ENCODE data around the gene TMEM258. TPM values are rescaled to one million over a fixed set of nuclear protein-coding genes. Genes with fewer than 3 reads are reported as not detected.

Gene TMEM258
- polyA plus RNA-seq, 1 of the 3 experiments (the other 2 are of a cell fraction) = 454 TPM

DNA sequence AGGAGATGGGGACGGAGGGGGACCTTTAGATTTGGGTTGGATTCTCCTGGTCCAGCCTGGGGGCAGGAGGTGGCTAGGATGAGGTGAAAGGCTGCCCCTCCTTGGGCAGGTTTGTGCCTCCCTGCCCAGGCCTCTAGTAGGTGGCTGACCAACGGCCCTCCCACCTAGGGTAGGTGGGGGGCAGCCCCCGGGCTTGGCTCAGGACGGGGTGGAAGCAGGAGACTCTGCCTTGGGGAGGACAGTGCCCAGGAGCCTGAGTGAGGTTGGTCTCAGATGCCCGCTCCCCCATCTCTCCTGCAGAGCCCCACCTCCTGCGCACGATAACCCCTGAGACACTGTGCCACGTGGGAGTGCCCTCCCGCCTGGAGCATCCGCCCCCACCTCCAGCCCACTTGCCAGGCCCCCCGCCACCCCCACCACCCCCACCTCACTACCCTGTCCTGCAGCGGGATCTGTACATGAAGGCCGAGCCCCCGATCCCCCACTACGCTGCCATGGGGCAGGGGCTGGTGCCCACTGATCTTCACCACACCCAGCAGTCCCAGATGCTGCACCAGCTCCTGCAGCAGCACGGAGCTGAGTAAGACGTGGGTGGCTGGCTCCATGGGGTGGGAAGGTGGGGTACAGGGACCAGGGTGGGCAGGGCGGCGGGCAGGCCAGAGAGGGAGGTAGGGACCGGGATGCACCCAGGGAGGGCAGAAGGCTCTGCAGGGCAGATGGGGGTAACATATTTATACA lies 22.3 kb downstream of the TMEM258 start:
- H3K9me3 ChIP-seq = no peaks in the 10 kb centered on the region
- WGBS (ENCODE audit: low lambda C conversion rate) = 79% methylated on average over 17 of the region's 20 CpGs
- no peak overlapping the region for H2AFZ ChIP-seq (ENCODE audit: low read depth)
- ChIA-PET CTCF (interaction anchor here (0.6 to 1.4 kb wide), 7 partner anchors 11 to 841 kb away, joined by 3 to 6 read pairs (median 4); partner anchors contain the start of gene TMEM258), POLR2A (no interaction called here)
- H3K27ac ChIP-seq (ENCODE audit: low read depth in 2 of 2, low read length in 1 of 2) = no peak overlapping the region
- TF ChIP-seq CHD2 (IDR thresholded peaks at IDR 0.05; ENCODE audit: low read length, partially characterized antibody) (no peak), SMC3 (IDR thresholded peaks at IDR 0.05; ENCODE audit: low read depth, low read length) (no peak), EZH2phosphoT487 (IDR thresholded peaks at IDR 0.05; ENCODE audit: borderline replicate concordance, low read depth) (no peak), FOSL2 (IDR thresholded peaks at IDR 0.05; ENCODE audit: borderline replicate concordance, low read depth) (no peak), GATA2 (CRISPR knock-in tag; IDR thresholded peaks at IDR 0.05) (no peak), ELF1 (IDR thresholded peaks at IDR 0.05) (no peak), TCF12 (IDR thresholded peaks at IDR 0.05) (no peak), FOXM1 (IDR thresholded peaks at IDR 0.05; ENCODE audit: low read depth) (no peak), MXI1 (IDR thresholded peaks at IDR 0.05; ENCODE audit: low read depth, low read length) (no peak), FOXJ3 (CRISPR knock-in tag; IDR thresholded peaks at IDR 0.05) (no peak)
- TF ChIP-seq, protein P1, sequence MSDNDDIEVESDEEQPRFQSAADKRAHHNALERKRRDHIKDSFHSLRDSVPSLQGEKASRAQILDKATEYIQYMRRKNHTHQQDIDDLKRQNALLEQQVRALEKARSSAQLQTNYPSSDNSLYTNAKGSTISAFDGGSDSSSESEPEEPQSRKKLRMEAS (IDR thresholded peaks at IDR 0.05; ENCODE audit: low read depth) = no peak
- TF ChIP-seq, protein P2, sequence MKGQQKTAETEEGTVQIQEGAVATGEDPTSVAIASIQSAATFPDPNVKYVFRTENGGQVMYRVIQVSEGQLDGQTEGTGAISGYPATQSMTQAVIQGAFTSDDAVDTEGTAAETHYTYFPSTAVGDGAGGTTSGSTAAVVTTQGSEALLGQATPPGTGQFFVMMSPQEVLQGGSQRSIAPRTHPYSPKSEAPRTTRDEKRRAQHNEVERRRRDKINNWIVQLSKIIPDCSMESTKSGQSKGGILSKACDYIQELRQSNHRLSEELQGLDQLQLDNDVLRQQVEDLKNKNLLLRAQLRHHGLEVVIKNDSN (IDR thresholded peaks at IDR 0.05; ENCODE audit: borderline replicate concordance, low read depth) = no peak
- TF ChIP-seq, protein P3, sequence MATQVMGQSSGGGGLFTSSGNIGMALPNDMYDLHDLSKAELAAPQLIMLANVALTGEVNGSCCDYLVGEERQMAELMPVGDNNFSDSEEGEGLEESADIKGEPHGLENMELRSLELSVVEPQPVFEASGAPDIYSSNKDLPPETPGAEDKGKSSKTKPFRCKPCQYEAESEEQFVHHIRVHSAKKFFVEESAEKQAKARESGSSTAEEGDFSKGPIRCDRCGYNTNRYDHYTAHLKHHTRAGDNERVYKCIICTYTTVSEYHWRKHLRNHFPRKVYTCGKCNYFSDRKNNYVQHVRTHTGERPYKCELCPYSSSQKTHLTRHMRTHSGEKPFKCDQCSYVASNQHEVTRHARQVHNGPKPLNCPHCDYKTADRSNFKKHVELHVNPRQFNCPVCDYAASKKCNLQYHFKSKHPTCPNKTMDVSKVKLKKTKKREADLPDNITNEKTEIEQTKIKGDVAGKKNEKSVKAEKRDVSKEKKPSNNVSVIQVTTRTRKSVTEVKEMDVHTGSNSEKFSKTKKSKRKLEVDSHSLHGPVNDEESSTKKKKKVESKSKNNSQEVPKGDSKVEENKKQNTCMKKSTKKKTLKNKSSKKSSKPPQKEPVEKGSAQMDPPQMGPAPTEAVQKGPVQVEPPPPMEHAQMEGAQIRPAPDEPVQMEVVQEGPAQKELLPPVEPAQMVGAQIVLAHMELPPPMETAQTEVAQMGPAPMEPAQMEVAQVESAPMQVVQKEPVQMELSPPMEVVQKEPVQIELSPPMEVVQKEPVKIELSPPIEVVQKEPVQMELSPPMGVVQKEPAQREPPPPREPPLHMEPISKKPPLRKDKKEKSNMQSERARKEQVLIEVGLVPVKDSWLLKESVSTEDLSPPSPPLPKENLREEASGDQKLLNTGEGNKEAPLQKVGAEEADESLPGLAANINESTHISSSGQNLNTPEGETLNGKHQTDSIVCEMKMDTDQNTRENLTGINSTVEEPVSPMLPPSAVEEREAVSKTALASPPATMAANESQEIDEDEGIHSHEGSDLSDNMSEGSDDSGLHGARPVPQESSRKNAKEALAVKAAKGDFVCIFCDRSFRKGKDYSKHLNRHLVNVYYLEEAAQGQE (IDR thresholded peaks at IDR 0.05; ENCODE audit: low read depth, low read length) = no peak
- TF ChIP-seq, protein P4, sequence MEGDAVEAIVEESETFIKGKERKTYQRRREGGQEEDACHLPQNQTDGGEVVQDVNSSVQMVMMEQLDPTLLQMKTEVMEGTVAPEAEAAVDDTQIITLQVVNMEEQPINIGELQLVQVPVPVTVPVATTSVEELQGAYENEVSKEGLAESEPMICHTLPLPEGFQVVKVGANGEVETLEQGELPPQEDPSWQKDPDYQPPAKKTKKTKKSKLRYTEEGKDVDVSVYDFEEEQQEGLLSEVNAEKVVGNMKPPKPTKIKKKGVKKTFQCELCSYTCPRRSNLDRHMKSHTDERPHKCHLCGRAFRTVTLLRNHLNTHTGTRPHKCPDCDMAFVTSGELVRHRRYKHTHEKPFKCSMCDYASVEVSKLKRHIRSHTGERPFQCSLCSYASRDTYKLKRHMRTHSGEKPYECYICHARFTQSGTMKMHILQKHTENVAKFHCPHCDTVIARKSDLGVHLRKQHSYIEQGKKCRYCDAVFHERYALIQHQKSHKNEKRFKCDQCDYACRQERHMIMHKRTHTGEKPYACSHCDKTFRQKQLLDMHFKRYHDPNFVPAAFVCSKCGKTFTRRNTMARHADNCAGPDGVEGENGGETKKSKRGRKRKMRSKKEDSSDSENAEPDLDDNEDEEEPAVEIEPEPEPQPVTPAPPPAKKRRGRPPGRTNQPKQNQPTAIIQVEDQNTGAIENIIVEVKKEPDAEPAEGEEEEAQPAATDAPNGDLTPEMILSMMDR (IDR thresholded peaks at IDR 0.05) = no peak
- H3K9ac ChIP-seq = no peak overlapping the region
- H3K79me2 ChIP-seq (ENCODE audit: insufficient read depth) = no peaks in the 10 kb centered on the region
- H3K27me3 ChIP-seq (ENCODE audit: insufficient read depth) = no peaks in the 10 kb centered on the region
- H3K4me1 ChIP-seq (ENCODE audit: control insufficient read depth in 1 of 2, insufficient read depth in 2 of 2, low read depth in 1 of 2, low read length in 1 of 2) = peaks cover 0 to 38% of the 10 kb centered on the region in 2 experiments; a peak in 1 of 4 replicates
- H3K9me2 ChIP-seq = no peaks in the 10 kb centered on the region
- H3K36me3 ChIP-seq (replicated peaks in 1 of 2; ENCODE audit: control insufficient read depth in 1 of 2, insufficient read depth in 2 of 2, low read length in 1 of 2) = no peaks in the 10 kb centered on the region
- H3F3A ChIP-seq (replicated peaks; ENCODE audit: insufficient read depth) = no peaks in the 10 kb centered on the region
- H3K4me2 ChIP-seq = no peak overlapping the region
- DNase-seq = no peak
- H3K4me3 ChIP-seq (ENCODE audit: low read depth in 2 of 2, low read length in 1 of 2) = no peak overlapping the region
- no peaks in the 10 kb centered on the region for H4K20me1 ChIP-seq (ENCODE audit: insufficient read depth)

Data from SK-N-SH (cell line).